LNCAP (cell line): ENCODE measurements around the gene TRIM50.
A peak's percentile ranks its signal among the peaks of the same experiment; 100 is the strongest.

Experiments
- CTCF ChIP-seq: fragments of 450-650 bp; IDR thresholded peaks from 2 replicates; pipeline ENCODE4 v1.5.1; 2017; ENCODE audit warnings: mild to moderate bottlenecking

The TRIM50 gene

DNA sequence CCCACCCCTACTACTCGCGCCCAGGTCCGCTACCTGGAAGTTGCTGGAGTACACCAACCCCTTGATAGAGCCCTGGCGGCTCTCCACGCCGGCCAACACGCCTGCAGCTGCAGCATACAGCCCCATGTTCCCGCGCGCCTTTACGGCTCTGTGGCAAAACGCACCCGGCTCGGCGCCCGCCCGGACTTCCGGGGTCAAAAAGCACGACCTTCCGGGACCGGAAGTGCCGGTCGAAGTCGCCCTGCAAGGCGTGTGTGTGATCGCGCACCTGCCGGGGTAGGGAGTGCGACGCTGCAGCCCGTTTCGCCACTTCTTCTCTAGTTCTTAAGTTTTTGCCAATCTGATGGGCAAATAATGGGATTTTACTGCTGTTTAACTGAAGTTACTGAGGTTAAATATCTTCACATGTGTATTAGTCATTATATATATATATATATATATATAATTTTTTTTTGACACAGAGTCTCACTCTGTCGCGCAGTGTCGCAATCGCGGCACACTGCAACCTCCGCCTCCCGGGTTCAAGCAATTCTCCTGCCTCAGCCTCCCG lies 19.1 kb downstream of the TRIM50 start, which contains the start of gene NSUN5:
Gene NSUN5, minus strand, starts transcription at position 162 of the 550 bp plus-strand sequence. Its CDS starts 36 bp downstream, at position 126.
- no peak for TF ChIP-seq CTCF

DNA sequence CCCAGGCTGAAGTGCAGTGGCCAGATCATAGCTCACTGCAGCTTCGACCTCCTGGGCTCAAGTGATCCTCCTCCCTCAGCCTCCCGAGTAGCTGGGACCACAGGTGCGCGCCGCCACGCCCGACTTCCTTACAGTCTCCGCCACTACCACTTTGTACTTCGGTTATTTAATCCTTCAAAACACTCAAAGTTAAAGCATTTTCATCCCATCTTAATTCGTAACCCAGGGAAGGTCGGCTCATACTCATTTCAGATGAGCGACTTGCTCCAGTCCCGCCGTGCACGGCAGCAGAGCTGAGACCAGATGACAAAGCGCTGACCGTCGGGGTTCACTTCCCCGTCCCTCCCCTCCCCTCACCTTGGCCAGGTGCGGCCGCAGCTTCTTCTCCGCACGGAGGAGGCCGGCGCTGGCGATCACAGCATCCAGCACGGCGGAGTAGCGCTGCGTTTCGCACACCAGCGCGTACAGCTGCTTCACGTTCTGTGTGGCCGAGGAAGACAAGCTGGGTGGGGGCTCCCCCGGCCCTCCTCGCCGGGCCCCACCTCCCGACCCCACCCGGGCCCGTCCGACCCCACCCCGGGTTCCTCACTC lies 19.7 kb downstream of the TRIM50 start:
- no peak for TF ChIP-seq CTCF

DNA sequence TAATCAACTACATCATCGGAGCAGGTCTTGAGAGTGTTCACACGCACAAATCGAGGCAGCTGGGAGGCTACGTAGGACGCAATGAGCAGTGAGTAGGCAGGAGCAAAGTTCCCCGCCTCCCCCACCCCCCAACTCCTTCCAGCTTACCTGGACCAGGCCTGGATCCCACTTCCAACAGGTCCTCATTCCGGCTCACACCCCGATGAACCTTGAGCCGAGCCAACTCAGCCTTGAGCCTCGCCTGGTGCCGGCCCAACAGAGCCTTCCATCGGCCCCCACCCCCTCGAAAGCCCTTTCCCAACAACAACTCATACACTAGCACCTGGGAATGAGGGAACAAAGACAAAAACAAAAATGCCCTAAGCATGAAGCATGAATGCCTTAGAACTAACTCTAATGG lies 20.4 kb downstream of the TRIM50 start:
- no peak for TF ChIP-seq CTCF

DNA sequence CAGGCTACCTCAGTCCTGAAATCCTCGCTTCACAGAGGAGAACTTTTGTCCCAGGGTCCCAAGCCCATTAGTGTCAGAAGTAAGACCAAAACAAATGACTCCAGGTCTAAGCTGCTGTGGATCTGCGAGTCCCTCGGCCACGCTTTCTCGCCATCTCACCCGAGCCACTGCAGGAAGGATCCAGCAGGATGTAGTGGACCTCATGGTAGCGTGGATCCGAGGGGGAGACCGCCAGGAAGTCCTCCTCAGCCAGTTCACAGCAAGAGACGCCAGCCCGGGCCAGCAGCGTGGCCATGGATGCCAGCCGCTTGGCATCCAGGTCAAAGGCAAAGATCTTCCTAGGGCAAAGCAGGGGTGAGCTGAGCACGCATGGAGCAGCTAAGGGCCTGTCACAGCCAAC lies 23.8 kb downstream of the TRIM50 start:
- TF ChIP-seq CTCF, result no peak

GRCh38 chr7:73303546-73303945 lies 24.3 kb downstream of the TRIM50 start:
- no peak for TF ChIP-seq CTCF

GRCh38 chr7:73301108-73301507 lies 26.8 kb downstream of the TRIM50 start:
- peak; percentile 31; the same call in 1 of the 2 replicates for TF ChIP-seq CTCF
